HEK293 (cell line): ENCODE data around the gene FOXE3.
A peak's percentile ranks its signal among the peaks of the same experiment; 100 is the strongest.
"Not testable (repeated sequence)": the region's sequence is repeated elsewhere in the genome, so short reads cannot be mapped to it uniquely, and the experiment has no call there.

Experiments
- CTCF ChIA-PET: fragments of 350-600 bp; formaldehyde crosslinking; extraction: SDS; loops from one replicate; lab custom pipeline; 2021; ENCODE audit warnings: antibody characterized with exemption; lab: Yijun Ruan, JAX
- POLR2A ChIA-PET: fragments of 300-600 bp; formaldehyde crosslinking; extraction: SDS; loops from one replicate; lab custom pipeline; 2020; ENCODE audit warnings: antibody characterized with exemption, inconsistent platforms; lab: Yijun Ruan, JAX
- H3K27ac ChIP-seq: fragments of 200-500 bp; sonication (Bioruptor generic); 2 replicates; pipeline ENCODE4 v1.5.1; 2014; ENCODE audit warnings: low read depth, low read length, control low read depth, inconsistent platforms; ENCODE audit errors: extremely low read depth
- H3K36me3 ChIP-seq, 2 experiments: fragments of 200-500 bp in 1 of 2; sonication (Bioruptor generic) in 1 of 2; 1 replicate in 1 of 2; 2 replicates in 1 of 2; pipeline ENCODE4 v1.5.1; 2014 to 2017; ENCODE audit warnings: inconsistent platforms in 2 of 2, low read length in 2 of 2; ENCODE audit not compliant: control insufficient read depth in 2 of 2, insufficient read depth in 1 of 2
- H3K4me1 ChIP-seq: fragments of 200-500 bp; sonication (Bioruptor generic); 2 replicates; pipeline ENCODE4 v1.5.1; 2014; ENCODE audit warnings: mild to moderate bottlenecking, low read length, inconsistent platforms; ENCODE audit not compliant: control insufficient read depth, insufficient read depth
- H3K4me3 ChIP-seq: 2 replicates; pipeline ENCODE4 v1.5.1; 2011; ENCODE audit warnings: low read depth, mild to moderate bottlenecking, control low read depth, low read length, moderate library complexity
- H3K9me3 ChIP-seq: fragments of 200-500 bp; sonication (Bioruptor generic); 2 replicates; pipeline ENCODE4 v1.5.1; 2014; ENCODE audit warnings: low read depth, low read length, inconsistent platforms; ENCODE audit not compliant: control insufficient read depth, insufficient read depth
- PRDM10 ChIP-seq: fragments of 450-650 bp; formaldehyde crosslinking; IDR thresholded peaks from 2 replicates; pipeline ENCODE4 v1.5.1; 2016; ENCODE audit warnings: missing biosample characterization, missing genetic modification characterization
- SCRT1 ChIP-seq: fragments of 450-650 bp; formaldehyde crosslinking; IDR thresholded peaks from 2 replicates; pipeline ENCODE4 v1.5.1; 2016; ENCODE audit warnings: missing biosample characterization, missing genetic modification characterization, borderline replicate concordance
- ZBTB17 ChIP-seq: fragments of 450-650 bp; formaldehyde crosslinking; IDR thresholded peaks from 2 replicates; pipeline ENCODE4 v1.5.1; 2016; ENCODE audit warnings: missing biosample characterization, missing genetic modification characterization
- ZNF140 ChIP-seq: fragments of 450-650 bp; formaldehyde crosslinking; IDR thresholded peaks from 2 replicates; pipeline ENCODE4 v1.5.1; 2016; ENCODE audit warnings: missing biosample characterization, missing genetic modification characterization
- ZNF146 ChIP-seq: fragments of 450-650 bp; formaldehyde crosslinking; IDR thresholded peaks from 2 replicates; pipeline ENCODE4 v1.5.1; 2016; ENCODE audit warnings: missing biosample characterization, missing genetic modification characterization
- ZNF202 ChIP-seq: fragments of 450-650 bp; formaldehyde crosslinking; IDR thresholded peaks from 2 replicates; pipeline ENCODE4 v1.5.1; 2016; ENCODE audit warnings: missing biosample characterization, missing genetic modification characterization, borderline replicate concordance
- ZNF335 ChIP-seq: fragments of 450-650 bp; formaldehyde crosslinking; conservative IDR thresholded peaks from 2 replicates; pipeline ENCODE4 v1.5.1; 2016; ENCODE audit warnings: missing biosample characterization, missing genetic modification characterization
- ZNF548 ChIP-seq: fragments of 450-650 bp; formaldehyde crosslinking; IDR thresholded peaks from 2 replicates; pipeline ENCODE4 v1.5.1; 2016; ENCODE audit warnings: missing biosample characterization, missing genetic modification characterization
- ZNF629 ChIP-seq: fragments of 450-650 bp; formaldehyde crosslinking; IDR thresholded peaks from 2 replicates; pipeline ENCODE4 v1.5.1; 2017; ENCODE audit warnings: missing biosample characterization, missing genetic modification characterization
- TF ChIP-seq, protein P1 (sequence below): fragments of 450-650 bp; formaldehyde crosslinking; IDR thresholded peaks from 2 replicates; pipeline ENCODE4 v1.5.1; 2016; ENCODE audit warnings: missing biosample characterization, missing genetic modification characterization
- TF ChIP-seq, protein P2 (sequence below): fragments of 450-650 bp; formaldehyde crosslinking; IDR thresholded peaks from 2 replicates; pipeline ENCODE4 v1.5.1; 2016; ENCODE audit warnings: missing biosample characterization, missing genetic modification characterization

FOXE3 gene

DNA sequence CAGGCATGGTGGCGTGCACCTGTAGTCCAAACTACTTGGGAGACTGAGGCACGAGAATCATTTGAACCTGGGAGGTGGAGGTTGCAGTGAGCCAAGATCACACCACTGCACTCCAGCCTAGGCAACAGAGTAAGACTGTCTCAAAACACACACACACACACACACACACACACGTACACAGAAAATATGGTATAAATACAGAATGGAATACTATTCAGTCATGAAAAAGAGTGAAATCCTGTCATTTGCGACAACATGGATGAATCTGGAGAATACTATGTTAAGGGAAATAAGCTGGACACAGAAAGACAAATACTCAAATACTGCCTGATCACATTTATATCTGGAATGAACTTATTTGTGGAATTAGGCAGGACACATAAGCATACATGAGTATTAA is 40.2 kb downstream of the FOXE3 start:
- POLR2A ChIA-PET: no interaction called here
- TF ChIP-seq, protein P1, sequence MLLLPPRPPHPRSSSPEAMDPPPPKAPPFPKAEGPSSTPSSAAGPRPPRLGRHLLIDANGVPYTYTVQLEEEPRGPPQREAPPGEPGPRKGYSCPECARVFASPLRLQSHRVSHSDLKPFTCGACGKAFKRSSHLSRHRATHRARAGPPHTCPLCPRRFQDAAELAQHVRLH (tag by site-specific recombination): peak; percentile 68
- TF ChIP-seq PRDM10: no peak
- no peak for TF ChIP-seq ZNF629 (tag by site-specific recombination)
- TF ChIP-seq, protein P2, sequence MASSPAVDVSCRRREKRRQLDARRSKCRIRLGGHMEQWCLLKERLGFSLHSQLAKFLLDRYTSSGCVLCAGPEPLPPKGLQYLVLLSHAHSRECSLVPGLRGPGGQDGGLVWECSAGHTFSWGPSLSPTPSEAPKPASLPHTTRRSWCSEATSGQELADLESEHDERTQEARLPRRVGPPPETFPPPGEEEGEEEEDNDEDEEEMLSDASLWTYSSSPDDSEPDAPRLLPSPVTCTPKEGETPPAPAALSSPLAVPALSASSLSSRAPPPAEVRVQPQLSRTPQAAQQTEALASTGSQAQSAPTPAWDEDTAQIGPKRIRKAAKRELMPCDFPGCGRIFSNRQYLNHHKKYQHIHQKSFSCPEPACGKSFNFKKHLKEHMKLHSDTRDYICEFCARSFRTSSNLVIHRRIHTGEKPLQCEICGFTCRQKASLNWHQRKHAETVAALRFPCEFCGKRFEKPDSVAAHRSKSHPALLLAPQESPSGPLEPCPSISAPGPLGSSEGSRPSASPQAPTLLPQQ (tag by site-specific recombination): no peak
- TF ChIP-seq ZNF146 (tag by site-specific recombination): peak; percentile 100
- TF ChIP-seq, all 188 proteins: peak for 2
- no peak overlapping the region for H3K4me3 ChIP-seq
- H3K4me1 ChIP-seq: no peaks in the 10 kb centered on the region
- CTCF ChIA-PET: no interaction called here
- H3K27ac ChIP-seq: no peak overlapping the region
- H3K36me3 ChIP-seq: no peaks in the 10 kb centered on the region
- no peaks in the 10 kb centered on the region for H3K9me3 ChIP-seq

GRCh38 chr1:47457547-47457946 is 41.5 kb downstream of the FOXE3 start:
- H3K27ac ChIP-seq, POLR2A ChIA-PET, H3K4me3 ChIP-seq, H3K9me3 ChIP-seq, H3K36me3 ChIP-seq, H3K4me1 ChIP-seq: not testable (repeated sequence)
- CTCF ChIA-PET: interaction anchor here (2.2 kb wide), 1 partner anchor 20 kb away, joined by 5 read pairs; no protein-coding TSS in a partner anchor
- TF ChIP-seq ZNF140 (tag by site-specific recombination) (0 out of 2 replicates have a peak, but pooled peaks have one; percentile 4), ZNF335 (tag by site-specific recombination) (0 out of 2 replicates have a peak, but pooled peaks have one; percentile 31)

GRCh38 chr1:47459253-47459788 is 43.2 kb downstream of the FOXE3 start:
- POLR2A ChIA-PET: no interaction called here
- TF ChIP-seq ZNF202 (tag by site-specific recombination) (no peak), SCRT1 (tag by site-specific recombination) (no peak), ZNF548 (tag by site-specific recombination) (no peak)
- H3K36me3 ChIP-seq: no peaks in the 10 kb centered on the region
- CTCF ChIA-PET: interaction anchor here (0.5 to 2.2 kb wide), 8 partner anchors 9 to 250 kb away, joined by 3 to 6 read pairs (median 4); no protein-coding TSS in a partner anchor
- H3K4me3 ChIP-seq: no peak overlapping the region
- H3K27ac ChIP-seq: no peak overlapping the region
- no peaks in the 10 kb centered on the region for H3K4me1 ChIP-seq
- no peaks in the 10 kb centered on the region for H3K9me3 ChIP-seq

DNA sequence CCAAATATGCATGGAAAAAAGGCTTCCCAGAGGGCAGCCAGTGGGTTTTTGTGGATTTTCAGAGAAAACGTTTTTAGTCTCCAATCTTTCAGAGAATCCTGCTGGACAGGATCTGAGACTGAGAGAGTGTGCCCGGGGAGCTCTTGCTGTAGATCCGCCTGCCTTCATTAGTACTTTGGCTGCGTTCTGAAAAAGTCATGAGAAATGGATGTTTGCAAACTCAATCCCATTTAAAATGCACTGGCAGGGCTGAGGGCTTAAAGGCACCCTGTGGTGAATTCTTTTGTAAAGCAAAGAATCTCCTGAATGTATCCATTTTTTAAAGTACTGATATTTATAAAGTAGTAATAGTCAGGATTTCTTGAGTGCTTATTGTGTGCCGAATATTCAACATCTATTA is 44.0 kb downstream of the FOXE3 start:
- no peaks in the 10 kb centered on the region for H3K9me3 ChIP-seq
- no peak overlapping the region for H3K27ac ChIP-seq
- ChIA-PET POLR2A (no interaction called here), CTCF (interaction anchor here (0.7 to 1.6 kb wide), 7 partner anchors 10 to 250 kb away, joined by 3 to 7 read pairs (median 3); partner anchors contain the start of gene FOXD2)
- TF ChIP-seq, protein P2 (tag by site-specific recombination): no peak
- peak; percentile 50; the same call in 1 of the 2 replicates for TF ChIP-seq ZBTB17 (tag by site-specific recombination)
- H3K4me1 ChIP-seq: no peaks in the 10 kb centered on the region
- no peaks in the 10 kb centered on the region for H3K36me3 ChIP-seq
- H3K4me3 ChIP-seq: no peak overlapping the region
